A549 treated with dexamethasone at 1 μM for 4 hours (cell line): Measurements from ENCODE around the gene FER1L5. TPM values are rescaled to one million over a fixed set of nuclear protein-coding genes. Genes with fewer than 3 reads are reported as not detected.

Experiments used
- total RNA-seq: library from RNA; stranded (reverse); fragments of 200-300 nt; extraction: Qiagen RNA extraction; gene quantifications from 5 replicates; pipeline ENCODE4 v1.2.3, GENCODE V29; 2022

FER1L5 gene
- 0.02 TPM in 1 of 5 replicates, not detected in the others for total RNA-seq

DNA sequence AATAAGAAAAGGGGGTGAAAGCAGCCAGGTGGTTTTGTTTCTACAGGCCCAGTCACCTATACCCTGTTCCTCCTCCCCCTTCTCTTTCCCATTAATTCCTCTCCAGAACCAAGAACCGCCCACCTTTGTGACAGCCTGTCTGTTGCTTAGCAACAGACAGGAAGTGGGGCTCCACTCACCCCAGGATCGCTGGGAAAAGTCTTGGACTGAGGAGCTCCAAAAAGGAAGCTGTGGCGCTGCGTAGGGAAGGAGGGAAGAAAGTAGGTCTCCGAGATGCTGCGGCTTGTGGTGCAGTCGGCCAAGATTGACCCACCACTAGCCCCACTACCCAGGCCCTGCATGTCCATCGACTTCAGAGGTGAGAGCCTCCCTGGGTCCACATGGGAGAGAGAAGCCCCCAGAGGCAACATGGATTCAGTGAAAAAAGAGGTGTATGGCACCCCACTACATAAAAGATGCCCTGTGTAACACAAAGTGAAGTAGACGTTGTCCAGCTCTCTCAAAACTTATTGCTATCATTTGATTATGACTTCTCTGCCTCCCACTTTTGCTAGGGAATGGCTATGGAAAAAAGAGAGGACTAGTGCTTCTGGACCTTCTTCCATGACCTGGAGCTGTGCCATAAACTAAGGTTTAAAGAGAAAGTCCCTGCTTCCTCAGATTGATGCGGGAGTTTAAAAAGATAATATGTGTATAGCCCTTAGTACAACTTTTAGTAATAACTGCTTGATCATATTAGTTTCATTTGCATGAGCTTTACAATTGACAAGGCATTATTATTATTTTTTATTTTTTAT is at the start of gene FER1L5:
Gene FER1L5 (plus strand): TSS at position 201 of the 797 bp plus-strand sequence. CDS start 73 bp downstream, at position 274.

DNA sequence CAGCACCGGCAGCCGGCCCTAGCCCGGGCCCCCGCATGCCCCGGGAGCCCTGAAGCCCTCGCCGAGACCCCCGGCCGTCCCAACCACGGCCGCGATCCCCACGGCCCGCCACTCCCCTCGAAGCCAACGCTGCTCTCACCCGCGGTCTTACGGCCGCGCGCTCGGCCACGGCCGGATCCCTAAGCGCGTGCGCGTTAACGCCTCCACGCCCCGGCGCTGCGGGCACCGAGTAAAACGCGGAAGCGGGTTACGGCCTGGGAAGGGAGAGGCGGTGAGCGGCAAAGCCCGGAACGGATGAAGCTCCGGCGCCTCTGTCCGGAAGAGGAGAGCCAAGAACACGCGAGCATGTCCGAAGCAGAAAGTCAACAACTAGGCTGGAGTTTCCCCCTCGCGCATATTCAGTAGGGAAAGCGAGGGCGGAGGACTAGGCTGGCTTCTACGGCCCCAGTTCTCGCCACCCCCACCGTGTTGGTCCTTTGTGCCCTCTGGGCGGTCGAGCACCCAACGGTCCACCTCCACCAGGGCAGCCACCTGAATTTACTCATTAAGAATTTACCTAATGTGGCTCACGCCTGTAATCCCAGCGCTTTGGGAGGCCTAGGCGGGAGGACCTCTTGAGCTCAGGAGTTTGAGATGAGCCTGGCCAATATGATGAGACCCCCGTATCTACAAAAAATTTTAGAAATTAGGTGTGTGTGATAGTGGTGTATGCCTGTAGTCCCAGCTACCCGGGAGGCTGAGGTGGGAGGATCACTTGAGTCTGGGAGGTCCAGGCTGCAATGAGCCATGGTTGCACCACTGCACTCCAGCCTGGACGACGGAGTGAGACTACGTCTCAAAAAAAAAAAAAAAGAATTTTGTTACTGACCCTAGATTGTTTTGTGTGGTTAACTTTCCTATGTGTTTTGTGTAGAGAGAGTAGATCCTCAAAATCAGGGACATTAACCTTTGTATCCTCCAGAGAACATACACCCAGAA is 4.1 kb upstream of the FER1L5 start, which contains the start of gene KANSL3:
Gene KANSL3 (minus strand): TSS at position 169 of the 978 bp plus-strand sequence. CDS start 1,177 bp downstream, outside the sequence.

DNA sequence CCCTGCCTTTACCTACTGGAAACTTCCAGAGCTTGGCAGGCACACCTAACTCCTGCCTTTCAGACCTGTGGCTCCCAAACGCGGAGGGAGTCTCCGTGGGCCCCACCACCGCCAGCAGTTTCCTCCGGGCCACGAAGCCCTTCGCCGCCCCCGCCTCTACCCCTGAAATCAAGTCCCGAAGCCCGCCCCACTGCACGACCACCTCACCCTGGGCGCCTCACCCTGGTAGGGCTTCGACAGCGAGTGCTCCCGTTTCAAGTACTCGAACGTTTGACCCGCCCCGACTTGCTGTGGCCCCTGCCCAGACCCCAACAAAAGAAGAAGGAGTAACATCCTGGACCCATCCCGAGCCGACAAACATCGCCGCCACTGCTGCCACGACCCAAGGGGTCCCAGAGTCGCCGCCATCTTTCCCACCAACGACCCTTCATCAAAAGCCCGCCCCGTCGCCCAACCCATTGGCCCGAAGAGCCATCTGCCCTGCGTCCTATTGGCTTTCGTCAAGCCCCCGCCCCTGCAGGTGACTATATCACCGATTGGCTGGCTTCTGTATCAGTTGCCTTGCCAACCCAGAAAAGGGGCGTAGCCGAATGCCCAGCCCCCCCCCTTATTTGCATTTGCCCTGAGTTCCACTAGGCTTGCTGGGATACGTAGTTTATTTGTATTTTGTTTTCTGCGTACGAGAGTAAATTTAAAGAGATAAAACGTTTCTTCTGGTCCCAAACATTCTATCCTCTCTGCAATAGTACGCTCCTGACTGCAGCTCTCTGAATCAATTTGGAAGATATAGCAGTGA is 97.3 kb downstream of the FER1L5 start, which contains the start of gene LMAN2L:
Gene LMAN2L (minus strand): TSS at position 432 of the 796 bp plus-strand sequence. CDS start 24 bp downstream, at position 408.

Other genes with a start within 250 kb of the FER1L5 start
- 0.39 to 0.61 TPM (median 0.45 TPM) in 5 replicates for gene NEURL3, start 137.4 kb upstream of the FER1L5 start, total RNA-seq
- 2.7 to 4.2 TPM (median 3.7 TPM) in 5 replicates for gene ARID5A, start 106.0 kb upstream of the FER1L5 start, total RNA-seq
- gene KANSL3, start 4.5 kb upstream of the FER1L5 start, total RNA-seq: 18.2 to 24.8 TPM (median 22.0 TPM) in 5 replicates
- 18.8 to 20.4 TPM (median 19.6 TPM) in 5 replicates for gene LMAN2L, start 97.3 kb downstream of the FER1L5 start, total RNA-seq
- 7.4 to 11.4 TPM (median 10.4 TPM) in 5 replicates for gene CNNM4, start 118.1 kb downstream of the FER1L5 start, total RNA-seq
- gene CNNM3, start 173.5 kb downstream of the FER1L5 start, total RNA-seq: 7.2 to 11.5 TPM (median 10.7 TPM) in 5 replicates
- gene ANKRD23, start 201.3 kb downstream of the FER1L5 start, total RNA-seq: 0.46 to 2.5 TPM (median 1.5 TPM) in 5 replicates
- gene ANKRD39, start 215.3 kb downstream of the FER1L5 start, total RNA-seq: 16.8 to 20.6 TPM (median 18.5 TPM) in 5 replicates
- 15.0 to 20.6 TPM (median 18.2 TPM) in 5 replicates for gene SEMA4C, start 227.3 kb downstream of the FER1L5 start, total RNA-seq